Stimulated activated CD4-positive, alpha-beta T cell treated with anti-CD3 and anti-CD28 coated beads, Interleukin-12 subunit alpha, Interleukin-12 subunit beta, amount 100 ng/mL, for 4 hours (primary cell): ENCODE results near the gene OR8D1.

Experiments
- DNase-seq: peaks from one replicate; pipeline ENCODE4 v3.0.0-alpha.2; 2020

The OR8D1 gene

DNA sequence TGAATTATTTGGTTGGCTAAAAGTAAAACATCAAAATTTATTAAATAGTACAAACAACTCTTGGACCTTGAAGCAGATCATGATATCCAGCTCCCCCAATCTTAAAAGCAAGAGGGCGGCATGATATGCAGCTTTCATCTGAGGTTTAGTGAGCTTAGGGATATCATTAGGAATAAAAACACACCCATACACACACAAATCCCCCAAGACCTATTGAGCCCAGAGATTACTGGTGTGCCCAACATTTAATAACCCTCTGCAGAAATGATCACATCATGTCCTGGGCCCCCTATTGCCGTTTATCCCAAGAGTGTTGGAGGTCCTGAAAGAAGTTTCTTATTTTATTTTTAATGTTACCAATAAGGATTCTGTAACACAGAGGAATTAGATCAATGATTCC, at the start of gene OR8D1:
Gene OR8D1, minus strand, starts transcription at position 101 of the 400 bp plus-strand sequence. CDS start 3,183 bp downstream, outside the sequence.
- DNase-seq: no peak

DNA sequence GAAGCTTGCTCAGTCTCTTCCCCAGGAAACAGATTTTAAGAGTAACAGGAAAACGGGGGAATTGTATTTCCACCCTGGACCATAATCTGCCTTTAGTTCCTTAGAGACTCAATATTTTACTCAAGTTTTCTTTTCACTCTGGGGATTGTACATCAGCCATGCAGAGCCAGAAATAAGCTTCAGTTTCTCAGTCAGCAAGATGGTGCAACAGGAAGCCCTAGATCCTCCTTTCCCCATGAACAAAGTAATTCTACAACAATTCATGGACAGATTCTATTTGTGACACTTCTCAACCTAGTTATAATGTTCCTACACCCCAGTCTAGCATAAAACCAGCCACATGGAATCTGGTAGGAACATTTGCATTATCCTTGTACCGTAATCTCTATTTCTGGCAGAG, 45.8 kb upstream of the OR8D1 start:
- DNase-seq: no peak

DNA sequence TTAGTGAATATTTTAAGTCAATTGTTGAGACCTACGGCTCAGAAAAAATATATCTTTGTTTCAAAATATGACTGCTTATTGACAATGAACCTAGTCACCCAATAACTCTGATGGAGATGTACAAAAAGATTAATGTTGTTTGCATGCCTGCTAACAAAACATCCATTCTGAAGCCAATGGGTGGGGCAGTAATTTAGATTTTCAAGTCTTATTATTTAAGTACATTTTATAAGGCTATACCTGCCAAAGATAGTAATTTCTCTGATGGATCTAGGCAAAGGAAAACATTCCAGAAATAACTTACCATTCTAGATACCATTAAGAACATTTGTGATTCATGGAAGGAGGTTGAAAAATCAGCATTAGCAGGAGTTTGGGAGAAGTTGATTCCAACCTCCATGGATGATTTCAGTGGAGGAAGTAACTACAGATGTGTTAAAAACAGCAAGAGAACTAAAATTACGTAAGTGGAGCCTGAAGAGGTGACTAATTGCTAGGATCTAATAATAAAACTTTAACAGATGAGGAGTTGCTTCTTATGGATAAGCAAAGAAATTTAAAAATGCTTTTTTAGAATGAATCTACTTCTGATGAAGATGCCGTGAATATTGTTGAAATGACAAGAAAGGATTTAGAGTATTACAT, 32.7 kb upstream of the OR8D1 start:
- DNase-seq: no peak

DNA sequence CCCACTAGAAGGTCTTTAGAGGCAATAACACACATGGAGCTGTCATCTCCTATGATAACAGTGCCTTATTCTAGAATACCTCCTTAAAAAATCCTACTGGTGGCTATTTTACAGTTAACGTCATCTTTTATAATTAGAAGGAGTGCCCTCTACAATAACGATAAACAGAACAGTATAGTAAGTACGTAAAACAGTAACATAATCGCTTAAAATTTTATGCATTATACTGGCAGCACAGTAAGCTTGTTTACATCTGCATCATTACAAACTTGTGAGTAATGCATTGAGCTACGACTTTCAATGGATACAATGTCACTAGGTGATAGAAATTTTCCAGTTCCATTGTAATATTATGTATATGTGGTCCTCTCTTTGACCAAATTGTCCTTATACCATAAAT, 30.6 kb upstream of the OR8D1 start:
- no peak for DNase-seq

DNA sequence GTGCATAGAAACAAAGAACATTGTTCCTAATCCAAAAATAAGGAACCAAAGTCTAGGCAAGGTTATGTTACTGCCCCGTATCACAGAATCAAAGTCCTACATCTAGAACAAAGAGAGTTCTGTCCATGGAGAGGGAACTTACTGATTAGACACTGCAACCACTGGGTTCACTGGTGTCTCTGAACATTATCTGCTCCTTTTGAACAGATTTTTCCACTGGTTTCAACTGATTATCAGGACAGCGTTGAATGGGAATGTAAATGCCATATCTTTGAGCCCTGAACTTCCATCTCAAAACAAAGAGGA, 26.3 kb upstream of the OR8D1 start:
- no peak for DNase-seq

DNA sequence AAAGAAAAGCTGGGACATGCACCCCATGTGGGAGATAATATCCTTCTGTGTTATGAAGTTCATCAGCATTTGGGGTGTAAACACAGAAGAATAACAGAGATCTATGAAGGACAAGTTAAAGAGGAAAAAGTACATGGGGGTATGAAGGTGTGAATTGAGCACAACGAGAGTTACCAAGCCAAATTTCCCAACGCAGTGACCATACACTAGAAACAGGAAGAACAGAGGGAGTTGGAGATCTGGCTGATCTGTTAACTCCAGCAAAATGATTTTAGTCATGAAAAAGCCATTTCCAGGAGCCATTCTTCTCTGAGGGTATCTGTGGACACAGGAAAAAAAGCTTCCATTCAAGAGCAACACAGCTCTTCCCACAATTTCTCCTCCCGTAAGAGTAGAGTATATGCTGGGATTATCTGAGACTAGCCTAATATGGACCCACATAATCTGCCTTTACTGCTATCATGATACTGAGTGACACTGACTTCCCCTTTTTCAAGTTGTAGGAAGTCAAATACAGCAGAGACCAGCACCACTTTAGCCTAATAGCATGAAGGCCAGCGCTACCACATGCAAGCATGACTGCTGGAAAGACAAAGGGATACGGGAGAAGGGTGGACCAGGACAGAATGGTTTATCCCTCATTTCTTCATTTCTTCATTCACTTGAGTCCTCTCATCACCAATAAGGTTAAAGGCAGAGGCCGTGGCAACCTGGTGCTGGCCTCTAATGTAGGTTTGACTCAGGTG, 25.8 kb upstream of the OR8D1 start:
- DNase-seq: no peak

DNA sequence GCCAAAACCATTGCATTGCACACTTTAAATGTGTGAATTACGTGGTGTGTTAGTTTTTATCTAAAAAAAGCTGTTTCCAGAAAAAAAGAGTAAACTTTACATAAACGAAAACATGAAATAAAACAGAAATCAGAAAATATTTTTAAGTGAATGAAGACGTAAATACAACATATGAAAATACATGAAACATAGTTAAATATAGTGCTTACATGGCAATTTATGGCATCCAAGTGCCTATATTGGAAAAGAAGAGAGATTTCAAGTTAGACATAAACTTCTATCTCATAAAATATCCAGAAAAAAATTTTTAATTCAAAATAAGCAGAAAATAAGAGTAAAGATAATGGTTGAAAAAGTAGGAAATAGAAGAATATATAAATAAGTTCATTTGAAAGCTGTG, 18.1 kb upstream of the OR8D1 start:
- DNase-seq: no peak

DNA sequence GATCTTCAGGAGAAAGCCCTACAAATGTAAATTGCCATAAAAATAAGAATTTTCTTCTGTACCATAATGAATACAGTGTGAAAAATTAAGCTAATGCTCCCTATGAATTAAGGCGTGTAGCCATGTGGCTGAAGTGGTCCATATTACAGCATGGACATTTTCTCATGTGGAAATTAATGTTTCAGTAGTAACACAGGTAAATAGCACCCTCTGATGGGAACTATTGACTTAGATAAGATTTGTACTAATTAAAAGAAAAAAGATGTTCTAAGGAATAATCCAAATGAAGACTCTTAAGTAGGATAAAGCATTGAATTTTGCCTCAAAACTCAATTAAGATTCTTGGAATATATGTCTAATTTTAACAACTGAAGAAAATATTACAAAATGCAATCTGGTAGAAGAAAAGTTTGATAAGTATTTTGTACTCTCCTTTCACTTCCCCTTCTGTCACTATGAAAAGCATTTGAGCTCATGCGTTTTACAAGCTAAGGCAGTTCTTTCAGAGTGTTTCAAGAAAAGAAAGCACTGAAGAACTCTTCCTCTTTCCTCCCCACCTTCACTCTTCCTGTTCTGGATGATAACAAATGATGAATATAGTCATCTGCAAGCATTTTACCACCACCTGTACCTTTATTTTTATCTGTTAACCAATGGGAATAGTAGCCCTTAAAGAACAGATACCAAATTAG, 16.2 kb upstream of the OR8D1 start:
- DNase-seq: no peak

DNA sequence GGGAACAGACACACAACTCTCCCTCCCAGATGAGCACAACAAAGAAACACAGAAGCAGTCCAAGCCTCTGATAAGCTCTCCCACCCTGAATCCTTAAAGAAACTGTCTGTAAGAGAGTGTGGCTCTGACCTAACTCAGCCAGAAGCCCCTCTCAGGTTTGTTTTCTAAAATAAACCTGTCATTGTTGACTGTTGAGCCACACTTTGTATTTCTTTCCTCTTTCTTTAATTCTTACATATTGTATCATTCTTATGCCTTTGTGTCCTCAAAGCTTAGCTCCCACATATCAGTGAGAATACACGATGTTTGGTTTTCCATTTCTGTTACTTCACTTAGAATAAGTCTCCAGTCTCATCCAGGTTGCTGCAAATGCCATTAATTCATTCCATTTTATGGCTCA, 14.0 kb upstream of the OR8D1 start:
- no peak for DNase-seq

DNA sequence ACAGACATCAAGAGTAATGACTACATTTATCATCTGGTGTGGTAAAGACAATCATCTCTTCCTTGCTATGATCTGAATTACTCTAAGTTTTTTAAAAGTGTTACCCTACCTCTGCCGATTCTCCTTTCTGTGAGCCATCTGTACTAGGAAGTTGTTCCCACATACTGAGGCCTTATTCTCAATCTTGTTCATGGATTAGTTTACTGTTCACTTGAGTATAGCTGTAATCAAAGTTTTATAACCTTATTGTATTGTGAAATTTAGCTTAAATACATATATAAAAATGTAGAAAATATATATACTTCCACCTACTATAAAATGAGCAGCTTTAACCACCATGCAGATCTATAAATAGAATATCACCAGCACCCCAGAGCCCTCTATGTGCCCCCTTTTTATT, 8.6 kb upstream of the OR8D1 start:
- DNase-seq: no peak

DNA sequence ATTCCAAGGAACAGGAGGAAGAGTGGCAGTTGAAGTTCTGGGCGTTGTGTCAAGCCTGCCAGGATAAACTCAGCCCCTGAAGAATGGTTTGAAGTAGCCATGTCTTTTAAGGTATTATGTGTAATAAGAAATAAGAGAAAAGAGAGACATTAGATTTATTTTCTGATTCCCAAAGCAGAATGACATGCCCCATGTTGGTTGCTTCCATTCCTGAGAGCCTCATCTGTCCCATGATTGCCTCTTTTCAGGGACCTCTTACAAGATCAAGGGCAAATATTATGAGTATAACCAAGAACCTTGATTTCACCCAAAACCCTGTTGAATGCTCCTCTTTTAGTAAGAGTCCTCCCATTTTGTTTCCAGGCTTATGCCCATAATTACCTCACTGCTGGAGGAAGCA, 6.3 kb upstream of the OR8D1 start, which contains the start of gene OR8D2:
Gene OR8D2, minus strand, starts transcription at position 101 of the 400 bp plus-strand sequence. Its CDS starts 0 bp downstream, at position 101.
- no peak for DNase-seq

DNA sequence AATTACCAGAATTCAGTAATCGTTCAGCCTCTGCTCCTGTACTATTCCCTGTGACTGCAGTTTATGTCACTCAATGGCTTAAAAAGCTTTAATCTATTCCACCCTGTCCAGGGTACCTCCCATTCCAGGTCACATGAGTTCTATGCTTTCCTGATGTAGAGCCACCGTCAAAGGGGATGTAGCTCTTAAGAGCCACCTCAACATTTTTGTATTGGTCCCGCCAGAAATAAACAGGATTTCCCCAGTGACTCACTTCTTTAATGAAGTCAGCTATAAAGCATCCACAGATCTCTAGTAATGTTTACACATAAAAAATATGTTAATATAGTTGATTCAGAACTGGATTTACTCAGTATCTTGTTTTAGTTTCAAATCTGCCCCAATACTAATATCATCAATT, 1.3 kb upstream of the OR8D1 start:
- no peak for DNase-seq

DNA sequence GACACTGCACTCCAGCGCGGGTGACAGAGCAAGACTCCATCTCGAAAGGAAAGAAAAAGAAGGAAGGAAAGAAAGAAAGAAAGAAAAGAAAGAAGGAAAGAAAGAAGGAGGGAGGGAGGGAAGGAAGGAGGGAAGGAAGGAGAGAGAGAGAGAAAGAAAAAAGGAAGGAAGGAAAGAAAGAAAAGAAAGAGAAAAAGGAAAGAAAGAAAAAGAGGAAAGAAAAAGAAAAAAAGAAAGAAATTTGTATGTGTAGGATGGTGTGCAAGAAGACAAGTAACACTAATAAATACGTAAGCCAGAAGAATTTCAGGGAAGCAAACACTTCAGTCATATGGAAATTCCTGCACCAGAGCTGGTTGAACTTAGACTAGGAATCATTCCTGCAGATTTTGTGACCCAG, 618 bp downstream of the OR8D1 start:
- no peak for DNase-seq

DNA sequence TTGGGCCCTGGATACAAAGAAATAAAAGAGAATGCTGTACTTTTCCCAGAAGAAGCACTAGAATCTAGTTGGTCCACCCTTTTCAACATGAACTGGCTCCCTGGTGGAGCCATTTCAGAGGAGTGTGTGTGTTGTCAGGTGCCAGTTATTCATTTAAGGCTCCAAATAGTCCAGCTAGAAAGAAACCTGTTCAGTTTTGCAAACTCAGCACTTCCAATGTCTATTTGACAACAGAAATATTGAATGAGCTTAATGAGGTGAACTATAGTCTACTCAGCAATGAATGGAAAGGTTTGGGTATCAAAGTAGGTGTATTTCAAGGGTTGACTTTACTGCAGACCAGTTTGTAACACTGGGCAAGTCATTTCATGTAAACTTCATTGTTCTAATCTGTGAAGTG, 2.1 kb downstream of the OR8D1 start:
- no peak for DNase-seq

DNA sequence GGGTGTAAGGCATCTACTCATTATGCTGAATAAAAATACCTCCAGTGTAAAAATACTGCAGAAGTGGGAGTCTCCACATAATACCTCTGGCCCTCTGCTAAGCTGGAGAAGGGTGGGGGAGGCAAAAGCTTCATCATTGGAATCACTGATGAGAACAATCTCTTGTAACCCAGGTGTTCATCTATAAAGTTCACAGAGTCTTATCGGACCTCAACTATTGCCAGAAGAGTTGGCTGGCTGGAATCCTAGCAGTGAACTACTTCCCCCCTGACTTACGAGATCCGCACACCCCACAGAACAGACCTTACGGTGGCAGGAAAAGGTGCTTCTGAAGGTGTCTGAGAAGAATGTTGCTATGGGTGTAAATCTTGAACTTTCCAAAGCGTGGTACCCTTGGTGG, 2.5 kb downstream of the OR8D1 start:
- no peak for DNase-seq

DNA sequence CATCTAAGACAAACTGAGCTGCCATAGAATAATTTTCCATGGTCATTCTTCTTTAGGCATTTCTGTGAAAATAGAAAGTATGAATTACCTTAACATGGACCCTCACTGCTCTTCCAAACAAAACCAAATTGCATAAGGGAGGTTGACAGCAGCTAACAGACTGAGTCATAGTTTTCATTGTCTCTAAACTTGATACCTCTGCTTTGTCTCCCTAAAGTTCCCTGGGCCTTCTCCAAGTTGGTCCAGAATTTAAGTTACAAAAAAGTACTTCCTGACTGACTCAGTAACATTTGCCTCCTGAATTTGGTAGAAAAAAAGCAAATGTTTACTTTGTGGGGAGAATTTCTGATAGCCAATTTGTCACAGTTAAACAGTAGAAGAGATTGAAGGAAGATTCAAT, 3.0 kb downstream of the OR8D1 start:
- DNase-seq: no peak

DNA sequence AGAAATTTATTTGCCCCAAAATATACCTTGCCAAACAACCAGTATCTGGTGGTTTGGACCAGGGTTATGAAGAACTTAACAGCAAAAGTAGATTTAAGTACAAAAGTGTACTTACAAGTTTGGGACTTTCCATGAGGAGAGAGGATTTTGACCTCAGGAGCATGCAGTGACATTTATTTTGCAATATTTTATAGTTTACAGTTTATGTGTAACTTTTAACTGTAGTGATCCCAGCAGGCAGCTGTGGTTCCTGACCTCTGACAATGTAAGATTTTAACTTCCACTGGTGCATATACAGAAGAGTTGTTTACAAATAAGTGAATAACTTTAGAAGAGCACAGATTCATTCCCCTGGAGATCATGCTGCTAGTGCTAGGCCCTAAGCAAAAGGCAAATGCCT, 6.7 kb downstream of the OR8D1 start:
- DNase-seq: no peak

DNA sequence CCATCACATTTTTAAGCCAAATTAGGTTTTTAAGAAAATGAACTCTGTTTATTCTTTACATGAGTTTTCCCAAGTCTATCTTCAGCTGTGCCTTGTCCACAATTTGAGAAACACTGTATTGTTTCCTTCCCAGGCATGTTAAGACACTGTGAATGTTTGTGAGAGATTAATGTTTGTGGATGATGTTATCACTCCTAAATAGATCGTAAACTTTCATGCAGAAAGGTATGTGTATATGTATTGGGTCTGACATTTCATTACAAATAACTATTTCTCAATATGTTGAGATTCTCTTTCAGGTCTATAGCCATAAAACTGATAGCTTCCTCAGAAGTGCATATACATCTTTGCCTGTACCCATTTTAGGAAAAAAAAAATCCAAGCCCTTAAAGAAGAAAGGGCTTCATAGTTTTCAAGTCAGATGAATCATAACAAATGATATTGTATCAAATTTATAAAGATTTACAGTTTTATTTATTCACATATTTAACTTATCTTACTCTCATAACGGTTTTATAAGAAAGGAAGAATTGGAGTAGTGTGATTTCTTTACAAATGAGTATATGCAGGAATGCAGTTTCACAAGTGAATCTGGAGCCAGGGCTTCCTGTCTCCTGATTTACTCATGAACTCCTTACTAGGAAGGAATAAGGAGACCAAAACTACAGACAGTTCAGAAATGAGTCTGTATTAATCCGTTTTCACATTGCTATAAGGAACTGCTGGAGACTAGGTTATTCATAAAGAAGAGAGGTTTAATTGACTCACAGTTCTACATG, 11.2 kb downstream of the OR8D1 start:
- no peak for DNase-seq

DNA sequence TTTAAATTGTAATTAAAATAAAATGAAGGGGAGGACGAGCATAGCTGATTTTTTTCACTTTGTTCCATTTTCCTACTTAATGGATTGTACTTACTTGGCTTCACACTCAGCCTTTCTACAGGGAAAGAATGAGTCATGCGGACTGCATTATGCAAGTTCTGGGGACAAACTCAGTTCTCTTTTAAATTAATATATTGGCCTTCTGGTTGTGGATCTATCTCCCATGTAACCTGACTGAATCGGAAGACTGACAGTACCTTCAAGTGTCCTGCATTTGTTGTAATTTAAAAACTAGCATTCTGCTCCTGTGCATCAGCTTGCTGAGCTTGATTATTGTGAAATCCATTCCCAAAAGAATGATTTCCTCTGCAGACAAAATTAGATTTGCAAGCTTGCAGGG, 12.2 kb downstream of the OR8D1 start:
- no peak for DNase-seq

DNA sequence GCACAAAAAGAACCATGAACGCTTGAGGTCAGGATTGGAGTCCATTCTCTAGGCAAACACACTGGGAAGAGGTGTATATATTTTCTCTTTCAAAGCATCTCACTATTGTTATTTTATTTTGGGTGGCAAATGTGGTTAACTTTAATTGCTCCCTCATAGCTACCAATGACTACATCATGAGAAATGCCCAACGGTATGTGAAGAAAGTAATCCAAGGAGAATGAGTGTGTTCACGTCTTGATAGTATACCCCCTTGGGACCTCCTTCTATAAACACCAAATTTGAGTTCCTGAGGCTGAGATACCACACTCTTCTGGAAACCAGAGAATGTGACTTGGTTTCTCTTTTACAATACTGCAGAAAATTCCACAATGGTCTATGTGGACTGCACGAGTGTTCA, 15.8 kb downstream of the OR8D1 start:
- DNase-seq: no peak

DNA sequence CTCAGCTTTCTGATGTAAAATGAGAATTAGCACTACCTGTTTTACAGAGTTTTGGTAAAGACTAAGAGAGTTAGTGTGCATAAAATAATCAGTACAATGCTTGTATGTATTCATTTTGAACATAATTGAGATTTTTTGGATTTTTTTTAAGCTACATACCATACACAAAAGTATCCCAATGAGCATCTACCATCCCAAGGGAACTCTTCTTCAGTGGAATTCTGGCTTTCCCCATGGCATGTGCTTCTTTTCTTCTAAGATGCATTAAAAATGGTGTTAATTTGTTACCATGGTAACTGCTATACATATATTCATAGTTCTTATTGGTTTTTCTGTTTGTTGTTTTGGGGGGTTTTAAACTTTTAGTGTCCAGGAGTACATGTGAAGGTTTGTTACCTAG, 17.7 kb downstream of the OR8D1 start:
- DNase-seq: no peak

DNA sequence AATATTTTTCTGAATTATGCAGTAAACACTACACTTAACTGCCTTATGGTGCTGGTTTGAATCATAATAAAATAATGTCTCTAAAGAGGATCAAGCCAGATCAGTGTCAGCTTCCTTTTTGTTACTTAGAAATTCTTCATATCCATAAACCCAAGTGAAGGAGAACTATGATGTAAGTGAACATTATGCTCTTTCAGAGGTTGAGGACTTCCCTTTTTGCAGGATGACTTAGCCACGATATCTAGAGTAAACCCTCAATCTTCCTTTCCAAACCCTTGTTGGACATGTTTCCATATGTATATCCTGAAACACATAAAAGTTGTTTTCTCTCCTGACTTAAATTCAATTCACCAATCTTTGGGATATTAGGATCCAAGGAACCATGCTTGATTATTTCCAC, 19.1 kb downstream of the OR8D1 start:
- DNase-seq: no peak

DNA sequence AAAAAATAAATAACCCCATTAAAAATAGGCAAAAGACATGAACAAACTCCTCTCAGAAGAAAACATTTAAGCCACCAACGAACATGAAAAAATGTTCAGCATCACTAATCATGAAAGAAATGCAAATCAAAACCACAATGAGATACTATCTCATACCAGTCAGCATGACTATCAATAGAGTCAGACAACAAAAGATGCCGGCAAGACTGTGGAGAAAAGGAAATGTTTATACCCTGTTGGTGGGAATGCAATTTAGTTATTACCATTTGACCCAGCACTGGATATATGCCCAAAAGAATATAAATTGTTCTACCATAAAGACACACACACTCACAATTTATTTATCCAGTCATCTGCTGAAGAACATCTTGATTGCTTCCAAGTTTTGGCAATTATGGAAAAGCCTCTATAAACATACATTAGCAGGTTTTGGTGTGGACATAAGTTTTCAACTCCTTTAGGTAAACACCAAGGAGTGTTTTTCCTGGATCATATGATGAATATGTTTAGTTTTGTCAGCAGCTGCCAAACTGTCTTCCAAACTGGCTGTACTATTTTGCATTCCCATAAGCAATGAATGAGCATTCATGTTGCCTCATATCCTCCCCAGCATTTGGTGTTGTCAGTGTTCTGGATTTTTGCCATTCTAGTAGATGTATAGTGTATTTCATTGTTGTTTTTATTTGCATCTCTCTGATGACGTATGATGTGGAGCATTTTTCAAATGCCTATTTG, 28.0 kb downstream of the OR8D1 start:
- no peak for DNase-seq
